Spleen (tissue), 11 donors: ENCODE measurements around the gene SMG6. TPM values are rescaled to one million over a fixed set of nuclear protein-coding genes. Genes with fewer than 3 reads are reported as not detected.

Source experiments
- DNase-seq: peaks from one replicate; pipeline ENCODE4 v3.0.0-alpha.2; 2020
- H3K27ac ChIP-seq, 8 donors: fragments of 200-600 bp; sonication (generic) in 7 of 8; 1 replicate in 4 of 8; 2 replicates in 4 of 8; pipeline versions ENCODE4 v1.5.0 to v1.8.0; 2016 to 2021; ENCODE audit warnings: inconsistent platforms in 4 of 8, mild to moderate bottlenecking in 4 of 8, moderate library complexity in 1 of 8
- H3K27me3 ChIP-seq, 7 donors: fragments of 200-600 bp; sonication (generic) in 6 of 7; replicated peaks in 1 of 7; 1 replicate in 4 of 7; 2 replicates in 3 of 7; pipeline versions ENCODE4 v1.5.0 to v1.8.0; 2016 to 2021; ENCODE audit warnings: inconsistent platforms in 3 of 7, mild to moderate bottlenecking in 1 of 7
- H3K36me3 ChIP-seq, 6 donors: fragments of 200-600 bp; sonication (generic) in 5 of 6; 1 replicate in 4 of 6; 2 replicates in 2 of 6; pipeline versions ENCODE4 v1.5.0 to v1.8.0; 2016 to 2021; ENCODE audit warnings: inconsistent platforms in 2 of 6
- H3K4me1 ChIP-seq, 6 donors: fragments of 200-600 bp; sonication (generic) in 5 of 6; 1 replicate in 3 of 6; 2 replicates in 3 of 6; pipeline versions ENCODE4 v1.5.0 to v1.8.0; 2016 to 2021; ENCODE audit warnings: inconsistent platforms in 3 of 6
- H3K4me3 ChIP-seq, 8 donors: fragments of 200-600 bp; sonication (generic) in 7 of 8; 1 replicate in 4 of 8; 2 replicates in 4 of 8; pipeline versions ENCODE4 v1.5.0 to v1.8.0; 2016 to 2021; ENCODE audit warnings: inconsistent platforms in 4 of 8, mild to moderate bottlenecking in 4 of 8, moderate library complexity in 2 of 8
- H3K9me3 ChIP-seq, 8 donors: fragments of 200-600 bp; sonication (generic) in 7 of 8; 1 replicate in 4 of 8; 2 replicates in 4 of 8; pipeline versions ENCODE4 v1.5.0 to v1.8.0; 2016 to 2021; ENCODE audit warnings: inconsistent platforms in 4 of 8
- POLR2A ChIP-seq, 3 donors: fragments of 450-650 bp; IDR thresholded peaks; one replicate each; pipeline ENCODE4 v1.5.1; 2017; ENCODE audit warnings: antibody characterized with exemption in 3 of 3, mild to moderate bottlenecking in 1 of 3
- POLR2AphosphoS5 ChIP-seq, 3 donors: sonication (generic); formaldehyde crosslinking; IDR thresholded peaks; one replicate each; pipeline ENCODE4 v1.5.1; 2017; ENCODE audit warnings: antibody characterized with exemption in 3 of 3
- WGBS, 5 donors: extraction: QIAGEN DNeasy Blood & Tissue Kit in 3 of 5; methylation state at CpG; one replicate each; pipeline versions ENCODE4 v1.1.5 to v1.1.7; 2013 to 2018; 5-methylcytosine and 5-hydroxymethylcytosine counted together
- intact Hi-C: fragments of 100-400 bp; cut with DNase I; formaldehyde crosslinking; loops from one replicate; pipeline ENCODE4 v1.15.0; 2023; ENCODE audit warnings: low total_unique reads
- polyA plus RNA-seq, 3 donors: library from polyadenylated mRNA; stranded (reverse); fragments of 200-250 nt; gene quantifications; one replicate each; pipeline ENCODE4 v1.2.1, GENCODE V29; 2013
- total RNA-seq, 7 donors: library from RNA; depleted of rRNA in 3 of 7; stranded (reverse); fragments of >200 nt in 3 of 7; fragmentation: NEBNext Ultra II Directional in 4 of 7; extraction: Animal tissue kit (Norgen Biotek cat#: 25700) in 4 of 7; gene quantifications; one replicate each; pipeline versions ENCODE4 v1.1.0 to v1.2.1, GENCODE V29; 2016 to 2021
- TF ChIP-seq, protein P1 (sequence below), 11 experiments: fragments of 200-600 bp in 7 of 11; fragments of 450-650 bp in 4 of 11; sonication (generic) in 4 of 11; IDR thresholded peaks in 8 of 11; conservative IDR thresholded peaks in 3 of 11; 1 replicate in 7 of 11; 2 replicates in 4 of 11; pipeline versions ENCODE4 v1.4.0 to v1.8.0; 2016 to 2021; ENCODE audit warnings: antibody characterized with exemption in 11 of 11, inconsistent platforms in 4 of 11, mild to moderate bottlenecking in 1 of 11
- donor health status: healthy with polysubstance abuse.
- donor health status: DM: no; HTN: no; CAD: no; lungs with moderate emphysema.
- donor health status: DM: no; HTN: no; CAD: no.
- donor health status: Bipolar disorder and iron deficiency.
- donor health status: healthy.
- donor health status: DM: no; HTN: no; CAD: no.
- donor health status: DM: yes; HTN: yes; CAD: no.

The SMG6 gene
- total and polyA plus RNA-seq, 10 donors = 9.7 to 44.2 (median 28.0) TPM

DNA sequence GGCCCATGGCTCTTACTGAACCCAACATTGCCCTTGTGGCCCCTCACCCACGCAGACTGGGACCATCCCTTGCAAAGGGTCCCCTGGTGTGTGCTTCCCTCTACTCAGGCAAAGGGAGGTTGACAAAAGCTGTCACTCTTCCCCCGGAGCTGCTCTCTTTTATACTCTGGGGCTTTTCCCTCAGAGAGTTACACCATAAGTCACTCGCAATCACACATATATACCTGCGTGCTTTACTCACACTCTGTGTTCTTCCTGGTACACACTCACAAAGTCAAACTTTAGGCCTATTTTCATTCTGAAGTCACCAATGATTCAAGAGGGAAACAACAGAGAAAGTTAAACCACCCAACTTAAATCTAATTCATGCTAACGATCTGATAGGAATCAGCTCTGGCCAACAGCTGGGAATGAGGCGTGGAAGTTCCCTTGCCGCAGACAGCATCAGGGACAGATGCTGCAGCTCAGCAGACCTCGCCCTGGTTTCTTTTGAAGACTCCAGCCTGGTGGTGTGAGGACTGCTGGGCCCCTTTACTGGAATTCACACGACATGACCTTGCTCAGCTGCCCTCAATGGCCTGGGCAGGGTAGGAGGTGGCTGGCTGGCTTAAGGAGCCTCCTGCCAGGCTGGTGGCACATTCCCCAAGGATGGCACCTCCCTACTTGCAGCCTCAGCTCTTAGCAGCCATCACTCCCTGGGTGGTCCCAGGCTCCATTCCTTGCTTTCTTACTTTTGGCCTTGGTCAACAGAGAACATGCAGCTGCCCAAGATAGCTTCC is 221.4 kb downstream of the SMG6 start:
- Histone ChIP-seq H3K4me3 (no peak overlapping the region), H3K9me3 (no peaks in the 10 kb centered on the region), H3K36me3 (peaks cover 0 to 68% (median 26%) of the 10 kb centered on the region in 6 donors), H3K4me1 (peaks cover 40 to 64% (median 49%) of the 10 kb centered on the region in 6 donors), H3K27me3 (no peaks in the 10 kb centered on the region), H3K27ac (peak overlapping the region in 7 of 8 donors; percentile 26 to 90 (median 82))
- TF ChIP-seq POLR2AphosphoS5 (IDR thresholded peaks at IDR 0.05) (no peak), POLR2A (IDR thresholded peaks at IDR 0.05) (no peak)
- TF ChIP-seq, protein P1, sequence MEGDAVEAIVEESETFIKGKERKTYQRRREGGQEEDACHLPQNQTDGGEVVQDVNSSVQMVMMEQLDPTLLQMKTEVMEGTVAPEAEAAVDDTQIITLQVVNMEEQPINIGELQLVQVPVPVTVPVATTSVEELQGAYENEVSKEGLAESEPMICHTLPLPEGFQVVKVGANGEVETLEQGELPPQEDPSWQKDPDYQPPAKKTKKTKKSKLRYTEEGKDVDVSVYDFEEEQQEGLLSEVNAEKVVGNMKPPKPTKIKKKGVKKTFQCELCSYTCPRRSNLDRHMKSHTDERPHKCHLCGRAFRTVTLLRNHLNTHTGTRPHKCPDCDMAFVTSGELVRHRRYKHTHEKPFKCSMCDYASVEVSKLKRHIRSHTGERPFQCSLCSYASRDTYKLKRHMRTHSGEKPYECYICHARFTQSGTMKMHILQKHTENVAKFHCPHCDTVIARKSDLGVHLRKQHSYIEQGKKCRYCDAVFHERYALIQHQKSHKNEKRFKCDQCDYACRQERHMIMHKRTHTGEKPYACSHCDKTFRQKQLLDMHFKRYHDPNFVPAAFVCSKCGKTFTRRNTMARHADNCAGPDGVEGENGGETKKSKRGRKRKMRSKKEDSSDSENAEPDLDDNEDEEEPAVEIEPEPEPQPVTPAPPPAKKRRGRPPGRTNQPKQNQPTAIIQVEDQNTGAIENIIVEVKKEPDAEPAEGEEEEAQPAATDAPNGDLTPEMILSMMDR (IDR thresholded peaks at IDR 0.05 in 8 of 11, conservative IDR thresholded peaks at IDR 0.05 in 3 of 11) = no peak
- WGBS, 5 donors = 69 to 85% (median 80%) methylated on average over 9 of the region's 9 CpGs
- no peak for DNase-seq
- intact Hi-C loops = no loop called here

DNA sequence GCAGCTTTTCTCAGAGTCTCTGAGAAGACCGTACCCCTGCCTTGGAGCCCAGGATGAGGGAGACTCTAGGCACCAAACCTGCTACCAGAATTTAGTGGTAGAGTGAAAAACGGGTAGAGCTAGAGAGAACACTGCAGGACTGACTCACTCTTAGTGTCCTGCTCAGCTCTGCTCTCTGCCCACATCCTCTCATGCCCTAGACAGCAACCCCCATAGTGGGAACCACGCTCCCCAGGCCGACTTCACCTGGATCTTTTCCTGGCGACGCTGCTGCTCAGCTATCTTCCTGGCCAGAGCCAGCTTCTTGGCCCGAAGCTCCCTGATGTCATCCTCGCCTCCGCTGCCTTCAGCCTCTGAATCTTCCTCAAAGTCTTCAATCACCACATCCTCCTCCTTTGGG is 222.0 kb downstream of the SMG6 start:
- Histone ChIP-seq H3K4me1 (peaks cover 34 to 64% (median 45%) of the 10 kb centered on the region in 6 donors), H3K27me3 (no peaks in the 10 kb centered on the region), H3K9me3 (no peaks in the 10 kb centered on the region), H3K4me3 (no peak overlapping the region), H3K36me3 (peaks cover 0 to 75% (median 29%) of the 10 kb centered on the region in 6 donors), H3K27ac (peak overlapping the region in 7 of 8 donors; percentile 8 to 90 (median 82))
- intact Hi-C loops = no loop called here
- 80 to 90% (median 84%) methylated on average over 9 of the region's 9 CpGs for WGBS, 5 donors
- TF ChIP-seq POLR2A (IDR thresholded peaks at IDR 0.05) (no peak), POLR2AphosphoS5 (IDR thresholded peaks at IDR 0.05) (no peak)
- TF ChIP-seq, protein P1 (IDR thresholded peaks at IDR 0.05 in 8 of 11, conservative IDR thresholded peaks at IDR 0.05 in 3 of 11) = no peak
- no peak for DNase-seq

DNA sequence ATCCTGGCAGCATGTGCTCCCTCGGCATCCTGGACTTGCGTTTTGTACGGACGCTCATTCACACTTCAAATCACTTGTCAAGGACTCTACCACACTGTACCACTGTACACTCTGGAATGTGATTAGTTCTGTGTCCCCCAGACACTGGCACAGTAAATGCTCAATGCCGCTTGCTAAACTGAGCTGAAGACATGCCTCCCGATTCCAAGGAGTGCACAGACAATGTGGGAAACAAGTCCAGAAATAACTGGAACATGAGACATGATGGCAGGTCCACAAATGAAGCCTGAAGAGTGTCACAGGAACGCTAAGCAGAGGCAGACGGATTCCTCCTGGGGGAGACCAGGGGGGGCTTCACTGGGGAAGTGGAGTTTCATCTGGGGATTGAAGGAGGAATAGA is 226.5 kb downstream of the SMG6 start:
- DNase-seq = no peak
- Histone ChIP-seq H3K4me3 (no peak overlapping the region), H3K27ac (peak overlapping the region in 4 of 8 donors; percentile 54 to 75 (median 70)), H3K9me3 (no peaks in the 10 kb centered on the region), H3K4me1 (peaks cover 14 to 64% (median 33%) of the 10 kb centered on the region in 6 donors), H3K36me3 (peaks cover 0 to 75% (median 29%) of the 10 kb centered on the region in 6 donors), H3K27me3 (no peaks in the 10 kb centered on the region)
- TF ChIP-seq POLR2A (IDR thresholded peaks at IDR 0.05) = no peak
- 80 to 99% (median 87%) methylated on average over 8 of the region's 8 CpGs for WGBS, 5 donors
- intact Hi-C loops = no loop called here

DNA sequence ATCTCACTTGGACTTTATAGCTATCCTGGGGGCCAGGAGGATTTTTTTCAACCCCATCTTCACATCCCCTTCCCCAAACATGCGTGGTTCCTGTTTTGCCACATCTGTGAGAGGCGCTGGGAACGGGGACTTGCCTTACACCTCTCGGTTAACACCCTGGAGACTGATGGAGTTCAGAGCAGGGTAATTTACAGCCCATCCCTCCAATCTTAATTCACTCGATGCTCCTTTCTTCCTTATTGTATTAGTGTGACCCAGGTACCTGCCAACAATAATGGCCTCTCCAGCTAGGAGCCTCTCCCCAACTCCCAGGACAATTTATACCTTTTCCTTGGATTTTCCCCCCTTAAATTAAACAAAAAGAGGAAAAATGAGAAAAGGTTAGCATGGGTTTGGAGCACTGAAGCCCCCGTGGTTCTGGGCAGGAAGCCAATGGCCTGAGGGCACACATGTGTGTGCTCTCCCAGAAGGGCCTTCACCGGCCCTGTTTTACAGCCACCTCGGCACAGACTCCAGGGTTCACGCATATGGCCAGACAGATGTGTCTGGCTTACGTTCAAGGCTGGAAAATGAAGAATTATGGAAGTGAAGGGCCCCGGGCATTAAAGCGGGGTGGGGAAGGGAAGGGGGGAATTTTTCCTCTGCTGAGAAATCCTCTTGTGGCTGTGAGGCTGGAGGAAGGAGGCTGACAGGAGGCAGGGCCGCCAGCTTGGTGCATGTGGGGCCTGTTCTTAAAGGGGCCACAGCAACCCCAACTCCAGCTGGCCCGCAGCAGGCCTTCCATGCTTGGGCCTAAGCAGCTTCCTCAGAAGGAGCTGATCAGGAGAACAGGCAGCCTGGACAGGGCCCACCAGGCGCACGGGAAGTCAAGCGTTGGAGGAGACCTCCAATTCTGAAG is 227.2 kb downstream of the SMG6 start:
- H3K36me3 ChIP-seq = peaks cover 0 to 75% (median 24%) of the 10 kb centered on the region in 6 donors
- H3K27me3 ChIP-seq = no peaks in the 10 kb centered on the region
- peaks cover 9 to 64% (median 38%) of the 10 kb centered on the region in 6 donors for H3K4me1 ChIP-seq
- no peak for TF ChIP-seq POLR2AphosphoS5 (IDR thresholded peaks at IDR 0.05)
- TF ChIP-seq, protein P1 (IDR thresholded peaks at IDR 0.05 in 8 of 11, conservative IDR thresholded peaks at IDR 0.05 in 3 of 11) = no peak
- no peak for TF ChIP-seq POLR2A (IDR thresholded peaks at IDR 0.05)
- WGBS, 5 donors = 50 to 61% (median 57%) methylated on average over 15 to 17 of the region's 17 CpGs
- intact Hi-C loops = no loop called here
- H3K4me3 ChIP-seq = no peak overlapping the region
- no peak for DNase-seq
- no peaks in the 10 kb centered on the region for H3K9me3 ChIP-seq
- peak overlapping the region in 7 of 8 donors; percentile 22 to 79 (median 70) for H3K27ac ChIP-seq
